Mesenchymal stem cell (in vitro differentiated cells and primary cell): ENCODE results near the gene SCNN1A.

ENCODE experiments used
- DNase-seq: peaks from one replicate; pipeline ENCODE4 v3.0.0-alpha.2; 2013
- H2AFZ ChIP-seq: one replicate; pipeline ENCODE4 v1.6.1; 2013; ENCODE audit warnings: low read depth, mild to moderate bottlenecking, control low read depth, inconsistent platforms, low read length, moderate library complexity
- H2AK5ac ChIP-seq: 2 replicates; pipeline ENCODE4 v1.6.1; 2013; ENCODE audit warnings: low read length, moderate library complexity, mild to moderate bottlenecking, inconsistent platforms; ENCODE audit not compliant: severe bottlenecking
- H2BK120ac ChIP-seq: one replicate; pipeline ENCODE4 v1.6.1; 2013; ENCODE audit warnings: low read depth, mild to moderate bottlenecking, inconsistent platforms, low read length, moderate library complexity
- H2BK12ac ChIP-seq, 2 experiments: one replicate each; pipeline ENCODE4 v1.6.1; 2013; ENCODE audit warnings: inconsistent platforms in 2 of 2, low read length in 2 of 2, mild to moderate bottlenecking in 2 of 2, moderate library complexity in 2 of 2, control low read depth in 1 of 2
- H2BK15ac ChIP-seq: one replicate; pipeline ENCODE4 v1.6.1; 2013; ENCODE audit warnings: mild to moderate bottlenecking, low read depth, inconsistent platforms; ENCODE audit not compliant: poor library complexity, severe bottlenecking
- H2BK5ac ChIP-seq: 2 replicates; pipeline ENCODE4 v1.6.1; 2013; ENCODE audit warnings: low read depth, mild to moderate bottlenecking, low read length, control low read depth, inconsistent platforms; ENCODE audit not compliant: poor library complexity, severe bottlenecking
- H3K14ac ChIP-seq, 2 experiments: one replicate each; pipeline ENCODE4 v1.6.1; 2013; ENCODE audit warnings: inconsistent platforms in 2 of 2, low read length in 2 of 2, control low read depth in 1 of 2, mild to moderate bottlenecking in 1 of 2, moderate library complexity in 1 of 2
- H3K18ac ChIP-seq, 2 experiments: one replicate each; pipeline ENCODE4 v1.6.1; 2013; ENCODE audit warnings: inconsistent platforms in 2 of 2, low read length in 2 of 2, control low read depth in 1 of 2, low read depth in 1 of 2, mild to moderate bottlenecking in 1 of 2
- H3K23ac ChIP-seq, 2 experiments: one replicate each; pipeline ENCODE4 v1.6.1; 2013; ENCODE audit warnings: inconsistent platforms in 2 of 2, low read length in 2 of 2, mild to moderate bottlenecking in 2 of 2, moderate library complexity in 2 of 2, control low read depth in 1 of 2
- H3K27ac ChIP-seq: 2 replicates; pipeline ENCODE4 v1.5.1; 2013; ENCODE audit warnings: mild to moderate bottlenecking, moderate library complexity, low read length, control low read depth, inconsistent platforms; ENCODE audit not compliant: poor library complexity, severe bottlenecking
- H3K27me3 ChIP-seq, 2 experiments: 2 replicates each; pipeline versions ENCODE4 v1.6.1 to v1.7.0; 2013; ENCODE audit warnings: low read length in 2 of 2, mild to moderate bottlenecking in 2 of 2, moderate library complexity in 2 of 2, control low read depth in 1 of 2, inconsistent platforms in 1 of 2; ENCODE audit not compliant: control insufficient read depth in 1 of 2, insufficient read depth in 1 of 2
- H3K36me3 ChIP-seq, 2 experiments: 2 replicates each; pipeline versions ENCODE4 v1.6.1 to v1.7.0; 2013; ENCODE audit warnings: low read length in 2 of 2, control low read depth in 1 of 2, inconsistent platforms in 1 of 2, low read depth in 1 of 2, mild to moderate bottlenecking in 1 of 2; ENCODE audit not compliant: insufficient read depth in 2 of 2, control insufficient read depth in 1 of 2
- H3K4ac ChIP-seq, 2 experiments: one replicate each; pipeline ENCODE4 v1.6.1; 2013; ENCODE audit warnings: inconsistent platforms in 2 of 2, low read length in 2 of 2, mild to moderate bottlenecking in 2 of 2, moderate library complexity in 2 of 2, control low read depth in 1 of 2, low read depth in 1 of 2
- H3K4me1 ChIP-seq: 2 replicates; pipeline ENCODE4 v1.6.1; 2013; ENCODE audit warnings: low read depth, low read length, control low read depth; ENCODE audit not compliant: control insufficient read depth, insufficient read depth
- H3K4me2 ChIP-seq: 2 replicates; pipeline ENCODE4 v1.6.1; 2013; ENCODE audit warnings: low read length, mild to moderate bottlenecking, inconsistent platforms; ENCODE audit not compliant: poor library complexity, severe bottlenecking
- H3K4me3 ChIP-seq, 2 experiments: 2 replicates each; pipeline versions ENCODE4 v1.5.1 to v1.7.0; 2013; ENCODE audit warnings: low read length in 2 of 2, mild to moderate bottlenecking in 2 of 2, control low read depth in 1 of 2, low read depth in 1 of 2; ENCODE audit not compliant: insufficient read depth in 1 of 2
- H3K79me1 ChIP-seq: replicated peaks from 2 replicates; pipeline ENCODE4 v1.6.1; 2013; ENCODE audit warnings: mild to moderate bottlenecking, control low read depth, low read length, inconsistent platforms; ENCODE audit not compliant: poor library complexity, severe bottlenecking
- H3K9ac ChIP-seq: 2 replicates; pipeline ENCODE4 v1.7.0; 2013; ENCODE audit warnings: mild to moderate bottlenecking, low read length, moderate library complexity
- H3K9me3 ChIP-seq: 2 replicates; pipeline ENCODE4 v1.7.0; 2013; ENCODE audit warnings: mild to moderate bottlenecking, low read length; ENCODE audit not compliant: control insufficient read depth
- H4K8ac ChIP-seq: one replicate; pipeline ENCODE4 v1.6.1; 2013; ENCODE audit warnings: inconsistent platforms, mild to moderate bottlenecking, low read length, moderate library complexity
- H4K91ac ChIP-seq: one replicate; pipeline ENCODE4 v1.6.1; 2013; ENCODE audit warnings: mild to moderate bottlenecking, low read length, inconsistent platforms
- WGBS: methylation state at CpG from one replicate; pipeline ENCODE4 v1.1.7; 2013; ENCODE audit warnings: mixed read lengths; 5-methylcytosine and 5-hydroxymethylcytosine counted together

The SCNN1A gene

GRCh38 chr12:6334359-6334758, 41.0 kb downstream of the SCNN1A start:
- Histone ChIP-seq H3K27me3 (no peaks in the 10 kb centered on the region), H3K9me3 (no peaks in the 10 kb centered on the region), H2BK12ac (no peak overlapping the region), H3K23ac (no peak overlapping the region), H2BK5ac (peak overlapping the region; percentile 1), H3K4me2 (no peak overlapping the region), H2BK120ac (peak overlapping the region; percentile 0), H4K8ac (no peak overlapping the region), H3K27ac (peak overlapping the region; percentile 99), H3K4ac (peak overlapping the region in 1 of 2 experiments; percentile 26), H3K36me3 (peaks cover 48 to 63% of the 10 kb centered on the region in 2 experiments), H3K4me1 (peaks cover 58% of the 10 kb centered on the region), H2AK5ac (peak overlapping the region; percentile 77), H2BK15ac (peak overlapping the region; percentile 28), H4K91ac (peak overlapping the region; percentile 36), H3K79me1 (peaks cover 19% of the 10 kb centered on the region), H3K9ac (peak overlapping the region; percentile 97), H3K18ac (peak overlapping the region; percentile 47 to 69), H2AFZ (no peak overlapping the region), H3K4me3 (peak overlapping the region in 1 of 2 experiments; percentile 72), H3K14ac (no peak overlapping the region)
- 63% methylated on average over 1 of the region's 5 CpGs for WGBS
- DNase-seq = no peak

GRCh38 chr12:6333566-6333965, 41.8 kb downstream of the SCNN1A start:
- peak overlapping the region; percentile 0 for H2BK120ac ChIP-seq
- H3K4me2 ChIP-seq = no peak overlapping the region
- H3K4ac ChIP-seq = peak overlapping the region; percentile 1 to 3
- peaks cover 26% of the 10 kb centered on the region for H3K79me1 ChIP-seq
- peak overlapping the region in 1 of 2 experiments; percentile 5 for H3K4me3 ChIP-seq
- no peak overlapping the region for H2AFZ ChIP-seq
- peak overlapping the region; percentile 77 for H2AK5ac ChIP-seq
- peak overlapping the region; percentile 33 for H2BK5ac ChIP-seq
- peak overlapping the region; percentile 64 for H4K8ac ChIP-seq
- peak overlapping the region; percentile 40 for H4K91ac ChIP-seq
- H3K23ac ChIP-seq = peak overlapping the region in 1 of 2 experiments; percentile 61
- H3K9ac ChIP-seq = peak overlapping the region; percentile 97
- peaks cover 55% of the 10 kb centered on the region for H3K4me1 ChIP-seq
- peak overlapping the region in 1 of 2 experiments; percentile 71 for H3K14ac ChIP-seq
- H3K36me3 ChIP-seq = peaks cover 54 to 71% of the 10 kb centered on the region in 2 experiments
- H3K9me3 ChIP-seq = no peaks in the 10 kb centered on the region
- H3K27me3 ChIP-seq = no peaks in the 10 kb centered on the region
- H2BK15ac ChIP-seq = no peak overlapping the region
- peak overlapping the region in 1 of 2 experiments; percentile 23 for H2BK12ac ChIP-seq
- H3K27ac ChIP-seq = peak overlapping the region; percentile 99
- 43% methylated on average over 9 of the region's 9 CpGs for WGBS
- H3K18ac ChIP-seq = peak overlapping the region; percentile 44 to 47
- peak; percentile 80 for DNase-seq

GRCh38 chr12:6333029-6333428, 42.3 kb downstream of the SCNN1A start:
- peak overlapping the region; percentile 97 for H3K9ac ChIP-seq
- peaks cover 57 to 76% of the 10 kb centered on the region in 2 experiments for H3K36me3 ChIP-seq
- H2BK120ac ChIP-seq = no peak overlapping the region
- H3K4me3 ChIP-seq = peak overlapping the region in 1 of 2 experiments; percentile 5
- H3K79me1 ChIP-seq = peaks cover 29% of the 10 kb centered on the region
- H2BK5ac ChIP-seq = no peak overlapping the region
- H3K14ac ChIP-seq = peak overlapping the region in 1 of 2 experiments; percentile 28
- H4K8ac ChIP-seq = no peak overlapping the region
- no peaks in the 10 kb centered on the region for H3K27me3 ChIP-seq
- peak overlapping the region in 1 of 2 experiments; percentile 1 for H3K4ac ChIP-seq
- no peak overlapping the region for H4K91ac ChIP-seq
- H3K18ac ChIP-seq = peak overlapping the region in 1 of 2 experiments; percentile 44
- H3K4me2 ChIP-seq = no peak overlapping the region
- DNase-seq = no peak
- H2AK5ac ChIP-seq = no peak overlapping the region
- H3K27ac ChIP-seq = peak overlapping the region; percentile 99
- H2BK12ac ChIP-seq = no peak overlapping the region
- H3K4me1 ChIP-seq = peaks cover 53% of the 10 kb centered on the region
- no peak overlapping the region for H2AFZ ChIP-seq
- no peak overlapping the region for H2BK15ac ChIP-seq
- WGBS = 92% methylated on average over 8 of the region's 9 CpGs
- H3K23ac ChIP-seq = peak overlapping the region in 1 of 2 experiments; percentile 61
- H3K9me3 ChIP-seq = no peaks in the 10 kb centered on the region

- Histone ChIP-seq H3K9ac (peak overlapping the region; percentile 97), H4K8ac (no peak overlapping the region), H3K9me3 (no peaks in the 10 kb centered on the region), H3K36me3 (peaks cover 63 to 77% of the 10 kb centered on the region in 2 experiments), H3K79me1 (peaks cover 33% of the 10 kb centered on the region), H3K4ac (no peak overlapping the region), H3K4me2 (no peak overlapping the region), H3K27me3 (no peaks in the 10 kb centered on the region), H3K4me1 (peaks cover 55% of the 10 kb centered on the region), H2BK15ac (no peak overlapping the region), H3K4me3 (no peak overlapping the region), H2BK5ac (no peak overlapping the region), H2AFZ (no peak overlapping the region), H4K91ac (no peak overlapping the region), H2AK5ac (no peak overlapping the region), H2BK120ac (no peak overlapping the region), H3K27ac (peak overlapping the region; percentile 99), H3K18ac (no peak overlapping the region), H3K23ac (no peak overlapping the region), H3K14ac (no peak overlapping the region), H2BK12ac (no peak overlapping the region)
- 61% methylated on average over 2 of the region's 4 CpGs for WGBS
- peak; percentile 90 for DNase-seq
Observed at GRCh38 chr12:6332459-6332858, 42.9 kb downstream of the SCNN1A start.
